Neural progenitor cell (in vitro differentiated cells): ENCODE results near the gene MISP3.

ENCODE experiments used
- CTCF ChIP-seq: fragments of 200-600 bp; sonication (generic); IDR thresholded peaks from 2 replicates; pipeline ENCODE4 v1.5.1; 2017; ENCODE audit warnings: antibody characterized with exemption, mild to moderate bottlenecking
- EZH2 ChIP-seq: fragments of 200-600 bp; sonication (generic); IDR thresholded peaks from 2 replicates; pipeline ENCODE4 v1.6.1; 2017; ENCODE audit warnings: antibody characterized with exemption, mild to moderate bottlenecking, moderate library complexity

- no peak for TF ChIP-seq CTCF
- no peak for TF ChIP-seq EZH2
These were observed 39.6 kb downstream of the MISP3 start for GRCh38 chr19:14112051-14112808.
